Right atrium auricular region (tissue), 2 donors: ENCODE data around the gene GSS. TPM values are rescaled to one million over a fixed set of nuclear protein-coding genes. Genes with fewer than 3 reads are reported as not detected.

Experiments used
- DNase-seq: peaks from one replicate; pipeline ENCODE4 v3.0.0-alpha.2; 2019; ENCODE audit warnings: low spot score
- H3K27ac ChIP-seq, 2 donors: fragments of 200-600 bp; sonication (generic); 1 replicate in 1 of 2; 2 replicates in 1 of 2; pipeline ENCODE4 v1.5.1; 2016 to 2019
- H3K27me3 ChIP-seq, 2 donors: fragments of 200-600 bp; sonication (generic); one replicate each; pipeline versions ENCODE4 v1.5.1 to v1.6.0; 2017 to 2019
- H3K36me3 ChIP-seq: fragments of 200-600 bp; sonication (generic); one replicate; pipeline ENCODE4 v1.5.1; 2016
- H3K4me1 ChIP-seq, 2 donors: fragments of 200-600 bp; sonication (generic); one replicate each; pipeline versions ENCODE4 v1.5.1 to v1.6.0; 2017 to 2019
- H3K4me3 ChIP-seq, 2 donors: fragments of 200-600 bp; sonication (generic); 1 replicate in 1 of 2; 2 replicates in 1 of 2; pipeline ENCODE4 v1.5.1; 2017 to 2019; ENCODE audit warnings: mild to moderate bottlenecking in 1 of 2, moderate library complexity in 1 of 2
- H3K9me3 ChIP-seq, 2 donors: fragments of 200-600 bp; sonication (generic); one replicate each; pipeline ENCODE4 v1.5.1; 2019
- total RNA-seq, 2 donors: library from RNA; depleted of rRNA; stranded (reverse); fragments of >200 nt; gene quantifications; one replicate each; pipeline ENCODE4 v1.1.0, GENCODE V29; 2016
- TF ChIP-seq, protein P1 (sequence below), 2 donors: fragments of 200-600 bp; sonication (generic); IDR thresholded peaks; one replicate each; pipeline ENCODE4 v1.5.1; 2019; ENCODE audit warnings: antibody characterized with exemption in 2 of 2

GSS gene
- total RNA-seq, 2 donors from 2014 or later = 23.0 to 38.3 TPM

DNA sequence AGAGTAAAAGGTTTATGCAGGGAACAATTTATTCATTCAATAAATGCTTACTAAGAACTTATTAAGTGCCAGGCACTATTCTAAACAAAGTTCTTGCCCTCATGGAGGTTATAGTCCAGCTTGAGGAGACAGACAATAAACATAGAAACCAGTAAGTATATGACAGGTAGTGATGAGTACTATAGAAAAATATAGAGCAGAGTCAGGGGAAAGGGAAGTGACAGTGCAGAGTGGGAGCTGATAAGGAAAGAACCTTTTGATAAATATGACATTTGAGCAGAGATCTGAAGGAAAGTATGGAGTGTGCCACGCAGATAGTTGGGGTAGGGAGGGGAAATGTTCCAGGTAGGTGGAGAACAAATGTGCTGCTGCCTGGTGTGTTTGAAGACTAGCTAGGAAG lies 67.1 kb downstream of the GSS start:
- no peak overlapping the region for H3K4me3 ChIP-seq
- no peaks in the 10 kb centered on the region for H3K9me3 ChIP-seq
- H3K27ac ChIP-seq = no peak overlapping the region
- TF ChIP-seq, protein P1, sequence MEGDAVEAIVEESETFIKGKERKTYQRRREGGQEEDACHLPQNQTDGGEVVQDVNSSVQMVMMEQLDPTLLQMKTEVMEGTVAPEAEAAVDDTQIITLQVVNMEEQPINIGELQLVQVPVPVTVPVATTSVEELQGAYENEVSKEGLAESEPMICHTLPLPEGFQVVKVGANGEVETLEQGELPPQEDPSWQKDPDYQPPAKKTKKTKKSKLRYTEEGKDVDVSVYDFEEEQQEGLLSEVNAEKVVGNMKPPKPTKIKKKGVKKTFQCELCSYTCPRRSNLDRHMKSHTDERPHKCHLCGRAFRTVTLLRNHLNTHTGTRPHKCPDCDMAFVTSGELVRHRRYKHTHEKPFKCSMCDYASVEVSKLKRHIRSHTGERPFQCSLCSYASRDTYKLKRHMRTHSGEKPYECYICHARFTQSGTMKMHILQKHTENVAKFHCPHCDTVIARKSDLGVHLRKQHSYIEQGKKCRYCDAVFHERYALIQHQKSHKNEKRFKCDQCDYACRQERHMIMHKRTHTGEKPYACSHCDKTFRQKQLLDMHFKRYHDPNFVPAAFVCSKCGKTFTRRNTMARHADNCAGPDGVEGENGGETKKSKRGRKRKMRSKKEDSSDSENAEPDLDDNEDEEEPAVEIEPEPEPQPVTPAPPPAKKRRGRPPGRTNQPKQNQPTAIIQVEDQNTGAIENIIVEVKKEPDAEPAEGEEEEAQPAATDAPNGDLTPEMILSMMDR (IDR thresholded peaks at IDR 0.05) = no peak
- peaks cover 24% of the 10 kb centered on the region for H3K36me3 ChIP-seq
- DNase-seq = no peak
- no peaks in the 10 kb centered on the region for H3K27me3 ChIP-seq
- no peaks in the 10 kb centered on the region for H3K4me1 ChIP-seq

DNA sequence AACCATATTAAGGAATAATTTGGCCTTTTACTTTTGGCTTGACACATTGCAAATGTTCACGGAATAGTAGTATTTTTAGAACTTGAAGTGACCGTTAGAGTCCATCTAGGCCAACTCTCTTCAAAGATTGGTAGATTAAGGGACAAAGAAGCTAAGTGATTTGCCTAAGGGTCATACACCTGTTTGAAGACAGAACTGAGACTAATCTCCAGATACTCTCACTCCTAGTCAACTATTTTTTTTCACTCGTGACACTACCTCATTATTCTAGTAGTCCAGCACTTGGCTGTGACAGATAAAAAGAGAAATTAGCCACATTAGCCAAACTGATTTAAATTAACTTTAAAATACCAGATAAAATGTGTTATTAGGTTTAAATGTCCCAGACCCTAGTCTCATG lies 68.6 kb downstream of the GSS start:
- H3K9me3 ChIP-seq = no peaks in the 10 kb centered on the region
- H3K27me3 ChIP-seq = no peaks in the 10 kb centered on the region
- H3K36me3 ChIP-seq = peaks cover 32% of the 10 kb centered on the region
- no peaks in the 10 kb centered on the region for H3K4me1 ChIP-seq
- DNase-seq = no peak
- peak overlapping the region in 1 of 2 donors; percentile 53 for H3K27ac ChIP-seq
- no peak overlapping the region for H3K4me3 ChIP-seq
- TF ChIP-seq, protein P1 (IDR thresholded peaks at IDR 0.05) = no peak

DNA sequence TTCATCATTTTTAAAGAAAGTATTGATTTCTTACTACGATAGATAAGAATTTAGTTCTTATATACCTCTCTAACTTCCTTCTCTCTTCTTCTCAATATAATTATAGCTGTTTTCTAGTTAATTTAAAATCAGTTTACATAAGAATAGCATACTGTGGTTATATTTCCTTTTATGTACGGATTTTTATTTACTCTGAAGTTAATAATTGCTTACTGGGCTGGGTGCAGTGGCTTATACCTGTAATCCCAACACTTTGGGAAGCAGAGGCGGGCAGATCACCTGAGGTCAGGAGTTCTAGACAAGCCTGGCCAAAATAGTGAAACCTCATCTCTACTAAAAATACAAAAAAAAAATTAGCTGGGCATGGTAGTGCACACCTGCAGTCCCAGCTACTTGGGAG lies 69.5 kb downstream of the GSS start:
- DNase-seq = no peak
- Histone ChIP-seq H3K9me3 (no peaks in the 10 kb centered on the region), H3K36me3 (peaks cover 32% of the 10 kb centered on the region), H3K4me3 (no peak overlapping the region), H3K4me1 (no peaks in the 10 kb centered on the region), H3K27me3 (no peaks in the 10 kb centered on the region), H3K27ac (no peak overlapping the region)
- TF ChIP-seq, protein P1 (IDR thresholded peaks at IDR 0.05) = no peak

DNA sequence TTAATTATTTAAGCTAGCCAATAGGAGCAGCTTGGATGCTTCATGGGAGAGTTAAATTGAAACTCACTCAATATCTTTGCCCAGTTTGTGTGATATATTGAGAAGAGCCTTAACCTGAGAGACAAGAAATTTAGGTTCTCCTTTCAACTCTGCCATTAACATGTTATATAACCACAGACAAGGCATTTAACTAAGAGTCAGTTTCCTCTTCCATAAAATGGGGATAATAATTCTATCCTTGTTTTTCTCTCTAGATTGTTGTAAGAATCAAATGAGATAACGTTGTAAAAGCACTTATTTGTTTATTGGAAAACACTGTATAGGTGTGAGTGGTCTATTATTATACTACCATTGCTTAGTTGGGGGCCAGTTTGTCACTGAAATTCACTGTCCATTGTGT lies 71.3 kb downstream of the GSS start:
- H3K4me3 ChIP-seq = no peak overlapping the region
- TF ChIP-seq, protein P1 (IDR thresholded peaks at IDR 0.05) = no peak
- no peaks in the 10 kb centered on the region for H3K9me3 ChIP-seq
- H3K4me1 ChIP-seq = peaks cover 0 to 8% of the 10 kb centered on the region in 2 donors
- no peak overlapping the region for H3K27ac ChIP-seq
- no peaks in the 10 kb centered on the region for H3K27me3 ChIP-seq
- no peak for DNase-seq
- H3K36me3 ChIP-seq = peaks cover 32% of the 10 kb centered on the region

DNA sequence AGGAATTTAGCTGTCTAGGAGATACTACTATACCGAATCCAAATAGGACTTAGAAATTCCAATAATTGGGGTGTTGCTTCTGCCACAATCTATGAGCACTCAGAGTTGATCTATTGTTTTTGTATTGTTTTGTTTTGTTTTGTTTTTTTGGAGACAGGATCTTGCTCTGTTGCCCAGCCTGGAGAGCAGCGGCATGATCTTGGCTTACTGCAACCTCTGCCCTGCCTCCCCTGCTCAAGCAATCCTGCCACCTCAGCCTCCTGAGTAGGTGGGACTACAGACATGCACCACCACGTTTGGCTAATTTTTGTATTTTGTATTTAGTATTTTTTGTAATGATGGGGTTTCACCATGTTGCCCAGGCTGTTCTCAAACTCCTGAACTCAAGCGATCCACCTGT lies 71.8 kb downstream of the GSS start:
- DNase-seq = no peak
- Histone ChIP-seq H3K27me3 (no peaks in the 10 kb centered on the region), H3K4me3 (no peak overlapping the region), H3K4me1 (peaks cover 0 to 8% of the 10 kb centered on the region in 2 donors), H3K9me3 (no peaks in the 10 kb centered on the region), H3K27ac (no peak overlapping the region), H3K36me3 (peaks cover 32% of the 10 kb centered on the region)
- TF ChIP-seq, protein P1 (IDR thresholded peaks at IDR 0.05) = no peak

DNA sequence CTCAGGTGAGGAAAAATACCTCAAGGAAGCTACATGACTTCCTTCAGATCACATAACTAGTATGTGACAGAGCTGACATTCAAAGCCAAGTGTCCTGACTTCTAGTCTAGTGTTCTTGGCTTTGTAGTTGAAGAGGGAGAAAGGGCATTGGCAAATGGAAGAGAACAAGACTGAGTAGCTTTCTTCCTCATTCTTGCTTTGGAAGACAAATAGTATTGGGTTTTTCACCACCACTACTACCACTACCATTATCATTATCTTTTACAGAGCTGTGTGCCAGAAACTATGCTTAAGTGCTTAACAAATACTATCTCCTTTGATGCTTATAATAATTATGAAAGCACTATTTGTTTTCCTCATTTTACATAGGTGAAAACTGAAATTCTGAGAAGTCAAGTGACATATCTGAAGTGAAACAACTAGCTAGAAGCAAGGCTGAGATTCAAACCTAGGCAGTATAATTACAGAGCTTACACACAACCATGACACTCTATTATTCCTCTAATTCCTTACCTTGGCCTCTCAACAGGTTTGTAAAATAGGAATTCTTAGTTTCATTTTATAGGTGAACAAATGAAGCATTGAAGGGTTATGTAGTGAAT lies 72.4 kb downstream of the GSS start:
- Histone ChIP-seq H3K27me3 (no peaks in the 10 kb centered on the region), H3K27ac (no peak overlapping the region), H3K4me3 (no peak overlapping the region), H3K9me3 (no peaks in the 10 kb centered on the region), H3K4me1 (peaks cover 0 to 9% of the 10 kb centered on the region in 2 donors), H3K36me3 (peaks cover 32% of the 10 kb centered on the region)
- TF ChIP-seq, protein P1 (IDR thresholded peaks at IDR 0.05) = no peak
- DNase-seq = no peak
